Hepatocyte (in vitro differentiated cells): ENCODE measurements around the gene ZMIZ1. TPM values are rescaled to one million over a fixed set of nuclear protein-coding genes. Genes with fewer than 3 reads are reported as not detected.

Source experiments
- DNase-seq: peaks from one replicate; pipeline ENCODE4 v3.0.0-alpha.2; 2016; ENCODE audit warnings: low spot score
- H2AFZ ChIP-seq: fragments of 200-600 bp; sonication (generic); 2 replicates; pipeline ENCODE4 v1.6.0; 2016; ENCODE audit warnings: antibody characterized with exemption, mild to moderate bottlenecking
- H3K27ac ChIP-seq: fragments of 200-600 bp; sonication (generic); 2 replicates; pipeline ENCODE4 v1.5.1; 2016; ENCODE audit warnings: mild to moderate bottlenecking
- H3K27me3 ChIP-seq: fragments of 200-600 bp; sonication (generic); 2 replicates; pipeline ENCODE4 v1.6.1; 2016
- H3K36me3 ChIP-seq: fragments of 200-600 bp; sonication (generic); replicated peaks from 2 replicates; pipeline ENCODE4 v1.5.1; 2016; ENCODE audit warnings: low read depth; ENCODE audit not compliant: insufficient read depth
- H3K4me1 ChIP-seq: fragments of 200-600 bp; sonication (generic); 2 replicates; pipeline ENCODE4 v1.5.1; 2016; ENCODE audit warnings: mild to moderate bottlenecking, moderate library complexity; ENCODE audit not compliant: insufficient read depth
- H3K4me2 ChIP-seq: fragments of 200-600 bp; sonication (generic); 2 replicates; pipeline ENCODE4 v1.6.0; 2016
- H3K4me3 ChIP-seq: fragments of 200-600 bp; sonication (generic); 2 replicates; pipeline ENCODE4 v1.5.1; 2016; ENCODE audit warnings: mild to moderate bottlenecking
- H3K79me2 ChIP-seq: fragments of 200-600 bp; sonication (generic); 2 replicates; pipeline ENCODE4 v1.6.0; 2017; ENCODE audit warnings: mild to moderate bottlenecking
- H3K9me2 ChIP-seq: fragments of 200-600 bp; sonication (generic); replicated peaks from 2 replicates; pipeline ENCODE4 v1.6.0; 2017; ENCODE audit warnings: mild to moderate bottlenecking; ENCODE audit not compliant: insufficient read depth
- H3K9me3 ChIP-seq: fragments of 200-600 bp; sonication (generic); 2 replicates; pipeline ENCODE4 v1.5.1; 2016; ENCODE audit warnings: low read depth, mild to moderate bottlenecking
- H4K20me1 ChIP-seq: fragments of 200-600 bp; sonication (generic); 2 replicates; pipeline ENCODE4 v1.6.0; 2016; ENCODE audit warnings: mild to moderate bottlenecking; ENCODE audit not compliant: insufficient read depth, poor library complexity, severe bottlenecking
- CTCF ChIP-seq: fragments of 200-600 bp; sonication (generic); IDR thresholded peaks from 2 replicates; pipeline ENCODE4 v1.5.1; 2016; ENCODE audit warnings: antibody characterized with exemption, mild to moderate bottlenecking; ENCODE audit not compliant: poor library complexity
- EZH2 ChIP-seq: fragments of 200-600 bp; sonication (generic); IDR thresholded peaks from 2 replicates; pipeline ENCODE4 v1.6.1; 2016; ENCODE audit warnings: antibody characterized with exemption, mild to moderate bottlenecking, borderline replicate concordance
- EZH2phosphoT487 ChIP-seq: fragments of 200-600 bp; sonication (generic); IDR thresholded peaks from one replicate; pipeline ENCODE4 v1.6.1; 2018; ENCODE audit warnings: antibody characterized with exemption, mild to moderate bottlenecking, low read depth, moderate library complexity; ENCODE audit not compliant: unreplicated experiment, severe bottlenecking
- WGBS: methylation state at CpG from one replicate; pipeline ENCODE4 v1.1.6; 2016; ENCODE audit warnings: low lambda C conversion rate; ENCODE audit errors: missing lambda C conversion rate; 5-methylcytosine and 5-hydroxymethylcytosine counted together
- polyA plus RNA-seq: library from polyadenylated mRNA; unstranded; fragments of >200 nt; fragmentation: Nextera tagmentation; extraction: Ambion mirVana; gene quantifications from 2 replicates; pipeline ENCODE4 v1.2.1, GENCODE V29; 2016
- total RNA-seq: library from RNA; depleted of rRNA; stranded (reverse); fragments of >200 nt; gene quantifications from 2 replicates; pipeline ENCODE4 v1.2.3, GENCODE V29; 2014

ZMIZ1 gene
- total and polyA plus RNA-seq, 2 experiments from 2014 or later, result 30.9 to 32.4 TPM

- Histone ChIP-seq H3K9me2 (no peaks in the 10 kb centered on the region), H3K27ac (no peak overlapping the region), H3K4me1 (peaks cover 27% of the 10 kb centered on the region), H3K27me3 (no peaks in the 10 kb centered on the region), H3K4me3 (no peak overlapping the region), H3K36me3 (no peaks in the 10 kb centered on the region), H3K79me2 (no peaks in the 10 kb centered on the region), H3K9me3 (no peaks in the 10 kb centered on the region), H3K4me2 (no peak overlapping the region), H2AFZ (no peak overlapping the region), H4K20me1 (no peaks in the 10 kb centered on the region)
- TF ChIP-seq EZH2phosphoT487, result no peak
- no peak for TF ChIP-seq EZH2
- no peak for TF ChIP-seq CTCF
- 86% methylated on average over 4 of the region's 4 CpGs for WGBS
- DNase-seq, result no peak
Observed at GRCh38 chr10:79047584-79047874, 21.2 kb upstream of the ZMIZ1 start.

GRCh38 chr10:79047875-79048638 is 20.7 kb upstream of the ZMIZ1 start:
- Histone ChIP-seq H3K4me3 (no peak overlapping the region), H3K9me2 (no peaks in the 10 kb centered on the region), H3K79me2 (no peaks in the 10 kb centered on the region), H2AFZ (no peak overlapping the region), H3K9me3 (no peaks in the 10 kb centered on the region), H3K36me3 (no peaks in the 10 kb centered on the region), H3K4me2 (no peak overlapping the region), H3K27ac (no peak overlapping the region), H3K4me1 (peaks cover 27% of the 10 kb centered on the region), H3K27me3 (no peaks in the 10 kb centered on the region), H4K20me1 (no peaks in the 10 kb centered on the region)
- TF ChIP-seq CTCF (no peak), EZH2 (no peak), EZH2phosphoT487 (no peak)
- WGBS, result 50% methylated on average over 11 of the region's 13 CpGs
- DNase-seq, result no peak

GRCh38 chr10:79048639-79049550 is 19.9 kb upstream of the ZMIZ1 start:
- H3K79me2 ChIP-seq, result no peaks in the 10 kb centered on the region
- no peaks in the 10 kb centered on the region for H3K36me3 ChIP-seq
- H3K9me3 ChIP-seq, result no peaks in the 10 kb centered on the region
- H3K4me1 ChIP-seq, result peaks cover 27% of the 10 kb centered on the region
- no peak overlapping the region for H3K4me2 ChIP-seq
- no peaks in the 10 kb centered on the region for H3K27me3 ChIP-seq
- TF ChIP-seq CTCF, result no peak
- no peak for TF ChIP-seq EZH2
- TF ChIP-seq EZH2phosphoT487, result no peak
- H3K4me3 ChIP-seq, result no peak overlapping the region
- H2AFZ ChIP-seq, result no peak overlapping the region
- H4K20me1 ChIP-seq, result no peaks in the 10 kb centered on the region
- WGBS, result 84% methylated on average over 14 of the region's 14 CpGs
- DNase-seq, result no peak
- no peak overlapping the region for H3K27ac ChIP-seq
- H3K9me2 ChIP-seq, result no peaks in the 10 kb centered on the region
